C4-2B (cell line): Measurements from ENCODE around the gene PCBP4.

ENCODE experiments used
- H3K27ac ChIP-seq: fragments of 450-650 bp; 2 replicates; pipeline ENCODE4 v1.5.1; 2017
- ZFX ChIP-seq: fragments of 450-650 bp; IDR thresholded peaks from 2 replicates; pipeline ENCODE4 v1.6.1; 2017
- TF ChIP-seq, protein P1 (sequence below): fragments of 450-650 bp; conservative IDR thresholded peaks from 2 replicates; pipeline ENCODE4 v1.5.1; 2017; ENCODE audit warnings: mild to moderate bottlenecking

PCBP4 gene

DNA sequence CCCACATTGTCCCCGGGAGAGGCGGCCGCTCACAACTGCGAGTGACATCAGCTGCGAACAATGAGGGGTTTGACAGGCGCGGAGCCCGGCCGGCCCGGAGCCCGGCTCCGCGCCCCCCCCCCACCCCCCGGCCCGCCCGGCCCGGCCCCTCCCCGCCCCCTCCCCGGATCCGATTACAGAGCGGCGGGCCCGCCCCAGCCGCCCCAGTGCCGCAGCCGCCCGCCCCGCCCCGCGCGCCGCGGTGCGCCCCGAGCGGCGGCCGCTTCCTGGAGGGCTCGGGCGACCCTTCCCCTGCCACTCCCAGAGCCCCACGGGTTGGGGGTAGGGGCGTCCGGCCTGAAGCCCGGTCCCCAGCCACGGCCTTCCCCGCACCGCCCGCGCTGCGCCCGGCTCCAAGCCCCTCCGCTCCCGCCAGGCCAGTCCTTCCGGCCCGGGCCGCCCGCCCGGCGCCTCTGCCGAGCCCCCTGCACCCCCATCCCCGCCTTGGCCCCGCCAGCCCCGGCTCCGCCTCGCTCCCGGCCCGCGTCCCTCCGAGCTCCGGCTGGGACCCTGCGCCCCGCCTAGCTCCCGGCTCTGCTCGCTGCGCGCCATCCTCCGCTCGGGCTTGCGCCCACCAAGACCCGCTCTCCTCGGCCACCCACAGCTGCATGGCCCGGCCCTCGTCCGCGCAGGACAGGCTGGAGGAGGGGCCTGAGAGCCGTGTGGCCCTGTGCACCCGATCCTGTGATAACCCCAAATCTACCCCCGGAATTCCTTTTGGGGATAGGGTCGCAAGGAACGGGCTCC is at the start of gene PCBP4:
PCBP4 (minus strand) TSS at position 71 of the 786 bp plus-strand sequence. CDS start 6,214 bp downstream, outside the sequence.
- TF ChIP-seq, protein P1, sequence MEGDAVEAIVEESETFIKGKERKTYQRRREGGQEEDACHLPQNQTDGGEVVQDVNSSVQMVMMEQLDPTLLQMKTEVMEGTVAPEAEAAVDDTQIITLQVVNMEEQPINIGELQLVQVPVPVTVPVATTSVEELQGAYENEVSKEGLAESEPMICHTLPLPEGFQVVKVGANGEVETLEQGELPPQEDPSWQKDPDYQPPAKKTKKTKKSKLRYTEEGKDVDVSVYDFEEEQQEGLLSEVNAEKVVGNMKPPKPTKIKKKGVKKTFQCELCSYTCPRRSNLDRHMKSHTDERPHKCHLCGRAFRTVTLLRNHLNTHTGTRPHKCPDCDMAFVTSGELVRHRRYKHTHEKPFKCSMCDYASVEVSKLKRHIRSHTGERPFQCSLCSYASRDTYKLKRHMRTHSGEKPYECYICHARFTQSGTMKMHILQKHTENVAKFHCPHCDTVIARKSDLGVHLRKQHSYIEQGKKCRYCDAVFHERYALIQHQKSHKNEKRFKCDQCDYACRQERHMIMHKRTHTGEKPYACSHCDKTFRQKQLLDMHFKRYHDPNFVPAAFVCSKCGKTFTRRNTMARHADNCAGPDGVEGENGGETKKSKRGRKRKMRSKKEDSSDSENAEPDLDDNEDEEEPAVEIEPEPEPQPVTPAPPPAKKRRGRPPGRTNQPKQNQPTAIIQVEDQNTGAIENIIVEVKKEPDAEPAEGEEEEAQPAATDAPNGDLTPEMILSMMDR: no peak
- no peak for TF ChIP-seq ZFX
- peak within 1 kb of the TSS; percentile 83 for H3K27ac ChIP-seq

DNA sequence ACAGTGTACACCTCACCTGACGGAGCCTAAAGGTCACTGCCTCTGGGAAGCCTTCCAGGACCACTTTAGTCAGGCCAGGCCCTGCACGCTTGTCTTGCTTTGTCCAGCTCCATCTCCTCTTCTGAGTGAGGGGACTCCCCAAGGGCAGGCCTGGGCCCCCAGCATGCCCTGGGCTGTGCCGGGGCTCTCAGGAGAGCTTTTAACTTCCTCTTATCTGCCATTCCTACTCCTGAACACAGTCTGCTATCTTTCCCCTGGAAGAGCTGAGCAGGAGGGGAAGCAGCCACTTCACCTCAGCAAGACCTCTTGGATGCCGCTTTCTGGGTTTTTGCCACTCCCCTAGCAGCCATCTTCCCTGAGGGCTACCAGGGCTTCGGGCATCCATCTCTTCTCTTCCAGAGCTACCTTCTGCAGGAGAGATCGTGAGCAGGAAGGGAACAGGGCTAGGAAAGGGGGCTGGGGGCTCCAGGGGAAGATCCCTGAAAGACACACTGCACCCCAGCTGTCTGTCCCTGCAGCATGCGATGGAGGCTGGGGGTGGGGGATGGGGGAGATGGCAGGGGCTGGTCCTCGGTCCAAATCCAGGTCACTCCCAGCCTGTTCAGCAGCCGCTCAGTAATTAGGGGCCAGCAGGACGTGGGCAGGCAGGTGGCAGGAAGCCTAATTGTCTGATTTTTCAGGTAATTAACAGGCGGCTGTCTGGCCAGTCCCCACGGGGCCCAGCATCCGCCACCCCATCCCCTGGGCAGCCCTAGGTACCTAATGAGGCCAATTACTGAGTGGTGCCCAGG is 48.4 kb upstream of the PCBP4 start:
- no peak overlapping the region for H3K27ac ChIP-seq
- TF ChIP-seq ZFX: no peak
- TF ChIP-seq, protein P1: no peak

DNA sequence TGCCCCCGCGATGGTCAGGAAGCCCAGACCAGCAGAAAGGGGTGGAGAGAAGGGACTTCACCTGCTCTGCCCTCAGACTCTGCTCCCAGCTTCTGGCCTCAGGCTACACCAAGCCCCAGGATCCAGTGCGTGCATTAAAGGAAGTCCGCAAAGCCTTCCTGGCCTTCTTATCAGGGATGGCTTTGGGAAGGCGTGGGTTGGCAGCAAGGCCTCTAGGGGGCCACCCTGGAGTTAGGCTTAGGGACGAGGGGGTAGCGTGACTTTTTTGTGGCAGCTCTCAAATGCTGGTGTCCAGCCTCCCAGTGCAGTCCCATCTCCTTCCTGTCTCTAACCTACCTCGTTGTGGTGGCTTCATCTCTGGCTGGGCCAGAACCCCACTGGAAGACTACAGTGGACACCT is 47.4 kb upstream of the PCBP4 start:
- TF ChIP-seq, protein P1: no peak
- no peak for TF ChIP-seq ZFX
- no peak overlapping the region for H3K27ac ChIP-seq

DNA sequence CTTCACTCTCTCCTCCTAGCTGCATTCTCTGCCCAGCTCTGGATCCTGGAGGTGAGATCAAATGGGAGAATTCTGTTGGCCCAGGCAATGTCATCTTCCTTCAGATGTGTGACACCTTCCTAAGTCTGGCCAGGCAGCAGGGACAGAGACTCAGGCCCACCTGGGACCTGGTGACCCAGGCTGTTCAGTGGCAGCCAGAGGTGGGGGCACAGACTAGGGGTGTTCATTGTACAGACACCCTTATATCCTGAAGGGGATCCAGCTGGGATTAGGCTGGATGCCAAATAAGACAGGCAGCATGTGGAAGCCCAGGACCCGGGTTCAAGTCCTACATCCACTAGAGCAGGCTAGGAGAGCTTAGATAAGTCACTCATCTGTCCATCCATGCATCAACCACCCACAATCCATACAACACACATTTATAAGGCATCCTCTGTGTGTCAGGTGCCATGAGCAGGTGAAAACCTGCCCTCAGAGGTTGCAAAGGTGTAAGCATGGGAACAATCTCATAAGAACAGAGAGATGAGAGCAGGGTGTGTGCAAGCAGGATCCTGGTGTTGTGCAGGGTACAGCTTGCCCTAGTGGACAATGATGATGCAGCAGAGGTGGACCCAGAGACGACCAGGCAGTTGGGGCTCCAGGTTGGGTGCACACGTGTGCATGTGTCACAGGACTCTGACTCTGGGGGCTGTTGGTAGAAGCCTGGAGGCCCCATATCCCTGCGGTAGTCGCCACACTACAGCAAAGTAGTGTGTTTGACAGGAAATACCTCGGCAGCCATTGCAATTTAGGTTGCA is 46.7 kb upstream of the PCBP4 start:
- TF ChIP-seq ZFX: no peak
- TF ChIP-seq, protein P1: no peak

DNA sequence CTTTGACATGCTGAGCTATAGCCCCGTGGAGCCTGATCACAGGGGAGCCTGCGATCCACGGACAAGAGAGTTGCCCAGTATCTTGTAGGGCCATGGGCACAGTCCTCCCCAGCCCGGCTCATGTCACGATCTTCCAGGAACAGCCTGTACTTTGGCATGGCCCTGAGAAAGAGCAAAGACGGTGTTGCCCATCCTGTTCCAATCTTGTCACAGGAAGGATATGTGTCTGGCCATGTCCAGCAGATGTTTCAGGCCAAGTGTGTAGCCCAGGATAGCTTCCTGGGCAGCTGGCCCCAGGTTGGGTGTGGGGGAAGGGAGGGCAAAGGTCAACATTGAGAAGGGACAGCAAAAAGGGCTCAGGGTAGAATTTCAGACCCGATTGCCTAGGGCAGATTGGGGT is 45.4 kb upstream of the PCBP4 start:
- no peak for TF ChIP-seq ZFX
- TF ChIP-seq, protein P1: no peak
- H3K27ac ChIP-seq: no peak overlapping the region

More for the DNA sequence above, 46.7 kb upstream of the PCBP4 start:
- no peak overlapping the region for H3K27ac ChIP-seq

DNA sequence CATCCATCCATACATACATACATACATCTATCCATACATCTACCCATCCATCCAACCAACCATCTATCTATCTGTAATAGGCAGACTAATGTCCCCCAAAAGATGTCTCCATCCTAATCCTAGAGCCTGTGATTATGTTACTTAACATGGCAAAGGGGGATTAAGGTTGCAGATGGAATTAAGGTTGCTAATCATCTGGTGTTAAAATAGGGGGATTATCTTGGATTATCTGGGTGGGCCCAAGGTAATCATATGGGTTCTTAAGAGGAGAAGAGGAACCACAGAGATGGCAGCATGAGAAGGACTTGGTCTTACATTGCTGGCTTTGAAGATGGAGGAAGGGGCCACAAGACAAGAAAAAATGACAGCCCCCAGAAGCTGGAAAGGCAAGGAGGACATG is 43.2 kb upstream of the PCBP4 start:
- no peak overlapping the region for H3K27ac ChIP-seq
- TF ChIP-seq ZFX: no peak
- TF ChIP-seq, protein P1: no peak
